Measurements from ENCODE around the gene SIPA1L3. TPM values are rescaled to one million over a fixed set of nuclear protein-coding genes. Genes with fewer than 3 reads are reported as not detected.
A peak's percentile ranks its signal among the peaks of the same experiment; 100 is the strongest.

The SIPA1L3 gene
- total and polyA plus RNA-seq, 9 of the 15 experiments (the other 6 are each of a cell fraction or from before 2014, with no cell fraction given) = 0.01 to 6.1 (median 2.5) TPM

DNA sequence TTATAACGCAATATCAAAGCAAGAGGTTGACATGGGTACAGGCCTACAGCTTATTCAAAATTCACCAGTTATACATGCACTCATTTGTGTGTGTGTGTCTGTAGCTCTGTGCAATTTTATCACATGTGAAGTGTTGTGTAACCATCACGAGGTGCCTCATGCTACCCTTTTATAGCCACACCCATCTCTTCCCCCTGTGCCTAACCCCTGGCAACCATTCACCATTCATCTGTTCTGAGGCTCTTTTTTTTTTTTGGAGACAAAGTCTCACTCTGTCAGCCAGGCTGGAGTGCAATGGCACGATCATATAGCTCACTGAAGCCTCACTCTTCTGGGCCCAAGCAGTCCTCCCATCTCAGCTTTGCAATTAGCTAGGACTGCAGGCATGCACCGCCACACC is 238.6 kb downstream of the SIPA1L3 start:
- TF ChIP-seq, protein P1, sequence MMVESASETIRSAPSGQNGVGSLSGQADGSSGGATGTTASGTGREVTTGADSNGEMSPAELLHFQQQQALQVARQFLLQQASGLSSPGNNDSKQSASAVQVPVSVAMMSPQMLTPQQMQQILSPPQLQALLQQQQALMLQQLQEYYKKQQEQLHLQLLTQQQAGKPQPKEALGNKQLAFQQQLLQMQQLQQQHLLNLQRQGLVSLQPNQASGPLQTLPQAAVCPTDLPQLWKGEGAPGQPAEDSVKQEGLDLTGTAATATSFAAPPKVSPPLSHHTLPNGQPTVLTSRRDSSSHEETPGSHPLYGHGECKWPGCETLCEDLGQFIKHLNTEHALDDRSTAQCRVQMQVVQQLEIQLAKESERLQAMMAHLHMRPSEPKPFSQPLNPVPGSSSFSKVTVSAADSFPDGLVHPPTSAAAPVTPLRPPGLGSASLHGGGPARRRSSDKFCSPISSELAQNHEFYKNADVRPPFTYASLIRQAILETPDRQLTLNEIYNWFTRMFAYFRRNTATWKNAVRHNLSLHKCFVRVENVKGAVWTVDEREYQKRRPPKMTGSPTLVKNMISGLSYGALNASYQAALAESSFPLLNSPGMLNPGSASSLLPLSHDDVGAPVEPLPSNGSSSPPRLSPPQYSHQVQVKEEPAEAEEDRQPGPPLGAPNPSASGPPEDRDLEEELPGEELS (CRISPR knock-in tag; IDR thresholded peaks at IDR 0.05; ENCODE audit: borderline replicate concordance) = no peak
- TF ChIP-seq TAF1 (IDR thresholded peaks at IDR 0.05; ENCODE audit: control insufficient read depth, extremely low read depth, insufficient read depth, low read length, severe bottlenecking) = no peak
- TF ChIP-seq CEBPB (tag; IDR thresholded peaks at IDR 0.05) = peak; percentile 46; the same call in 1 of the 2 replicates
- Histone ChIP-seq H3K27me3 (ENCODE audit: control insufficient read depth in 2 of 2, insufficient read depth in 2 of 2, low read length in 2 of 2) (no peaks in the 10 kb centered on the region), H3K27ac (ENCODE audit: extremely low read depth, low read depth, low read length) (no peak overlapping the region), H3K9ac (ENCODE audit: insufficient read depth in 1 of 2, low read depth in 2 of 2, low read length in 2 of 2) (no peak overlapping the region), H2AFZ (ENCODE audit: low read depth, low read length) (no peak overlapping the region), H3K4me3 (no peak overlapping the region), H4K20me1 (replicated peaks; ENCODE audit: control insufficient read depth, insufficient read depth, low read length) (no peaks in the 10 kb centered on the region), H3K9me1 (ENCODE audit: control insufficient read depth, insufficient read depth, low read length) (no peaks in the 10 kb centered on the region), H3K36me3 (ENCODE audit: control insufficient read depth, insufficient read depth, low read length) (no peaks in the 10 kb centered on the region), H3K79me2 (ENCODE audit: control insufficient read depth, insufficient read depth, low read length) (no peaks in the 10 kb centered on the region), H3K4me1 (replicated peaks in 1 of 2; ENCODE audit: control insufficient read depth in 2 of 2, insufficient read depth in 2 of 2, low read length in 2 of 2) (peaks cover 2 to 4% of the 10 kb centered on the region in 2 experiments; a peak in 3 of 5 replicates), H3K9me3 (replicated peaks; ENCODE audit: control insufficient read depth, insufficient read depth, low read depth, low read length) (no peaks in the 10 kb centered on the region), H3K4me2 (ENCODE audit: insufficient read depth, low read length) (no peak overlapping the region)
- BruUV-seq (replicated peaks) = no TSS peak
- CTCF ChIA-PET (ENCODE audit: low intra/inter-chr PET ratio) = no interaction called here
- in situ Hi-C loops (cut with MboI) = loop anchor here (5.0 kb wide), 1 partner anchor 187 kb away; no protein-coding TSS in a partner anchor
- ATAC-seq = no peak
- 29% methylated on average over 4 of the region's 4 CpGs for WGBS (ENCODE audit: insufficient coverage, low coverage, missing lambda C conversion rate)
- intact Hi-C loops (cut with micrococcal nuclease) = no loop called here
- POLR2A ChIA-PET = no interaction called here
- no peak for DNase-seq (ENCODE audit: extremely low read depth in 1 of 4, low spot score in 3 of 4)
- peak; percentile 23 for FAIRE-seq

Data from K562 (cell line).